Heart left ventricle (tissue), 16 donors: ENCODE results near the gene NKD1. TPM values are rescaled to one million over a fixed set of nuclear protein-coding genes. Genes with fewer than 3 reads are reported as not detected.

Source experiments
- ATAC-seq, 4 donors: fragments of 200-7000 bp; cut with Tn5 transposase; one replicate each; pipeline ENCODE4 v1.9.1; 2020 to 2022; ENCODE audit warnings: moderate library complexity in 4 of 4, mild to moderate bottlenecking in 3 of 4, moderate number of reproducible peaks in 1 of 4
- DNase-seq, 5 donors: peaks; one replicate each; pipeline ENCODE4 v3.0.0-alpha.2; 2020
- H3K27ac ChIP-seq, 12 donors: fragments of 200-600 bp; sonication (generic) in 4 of 12; one replicate each; pipeline versions ENCODE4 v1.5.0 to v1.8.0; 2016 to 2022; ENCODE audit warnings: mild to moderate bottlenecking in 2 of 12
- H3K27me3 ChIP-seq, 9 donors: fragments of 200-600 bp; sonication (generic) in 2 of 9; one replicate each; pipeline versions ENCODE4 v1.5.1 to v1.8.0; 2016 to 2022; ENCODE audit warnings: mild to moderate bottlenecking in 3 of 9
- H3K36me3 ChIP-seq, 9 donors: fragments of 200-600 bp; sonication (generic) in 2 of 9; one replicate each; pipeline versions ENCODE4 v1.5.0 to v1.8.0; 2018 to 2022; ENCODE audit warnings: mild to moderate bottlenecking in 2 of 9
- H3K4me1 ChIP-seq, 12 donors: fragments of 200-600 bp; sonication (generic) in 4 of 12; one replicate each; pipeline versions ENCODE4 v1.5.0 to v1.8.0; 2016 to 2022; ENCODE audit warnings: mild to moderate bottlenecking in 3 of 12
- H3K4me3 ChIP-seq, 12 donors: fragments of 200-600 bp; sonication (generic) in 4 of 12; one replicate each; pipeline versions ENCODE4 v1.5.0 to v1.8.0; 2017 to 2022; ENCODE audit warnings: mild to moderate bottlenecking in 9 of 12, moderate library complexity in 4 of 12
- H3K9me3 ChIP-seq, 12 donors: fragments of 200-600 bp; sonication (generic) in 4 of 12; one replicate each; pipeline versions ENCODE4 v1.5.0 to v1.8.0; 2016 to 2022; ENCODE audit warnings: mild to moderate bottlenecking in 1 of 12
- POLR2A ChIP-seq, 2 donors: fragments of 450-650 bp; IDR thresholded peaks; one replicate each; pipeline ENCODE4 v1.6.1; 2017; ENCODE audit warnings: antibody characterized with exemption in 2 of 2, mild to moderate bottlenecking in 2 of 2, moderate library complexity in 2 of 2
- WGBS, 4 donors: extraction: QIAGEN DNeasy Blood & Tissue Kit in 2 of 4; methylation state at CpG; one replicate each; pipeline versions ENCODE4 v1.1.5 to v1.1.7; 2013 to 2018; 5-methylcytosine and 5-hydroxymethylcytosine counted together
- intact Hi-C, 10 donors: fragments of 100-400 bp; cut with DNase I; formaldehyde crosslinking; loops; one replicate each; pipeline versions ENCODE4 v1.11.1 to v1.14.2; 2022
- polyA plus RNA-seq, 2 donors: library from polyadenylated mRNA; stranded (reverse); fragments of 200-250 nt; gene quantifications; one replicate each; pipeline ENCODE4 v1.2.3, GENCODE V29; 2013
- total RNA-seq, 9 donors: library from RNA; depleted of rRNA in 2 of 9; stranded (reverse); fragments of >200 nt in 2 of 9; fragmentation: NEBNext Ultra II Directional in 3 of 9; extraction: Animal tissue kit (Norgen Biotek cat#: 25700) in 3 of 9; gene quantifications; one replicate each; pipeline versions ENCODE4 v1.1.0 to v1.2.4, GENCODE V29; 2016 to 2023
- TF ChIP-seq, protein P1 (sequence below), 12 donors: fragments of 200-600 bp; sonication (generic) in 4 of 12; IDR thresholded peaks; one replicate each; pipeline versions ENCODE4 v1.5.0 to v1.8.0; 2018 to 2022; ENCODE audit warnings: antibody characterized with exemption in 12 of 12, mild to moderate bottlenecking in 5 of 12
- donor health status: ischemic (EF 13 %, LVEDD 7.1; RV severe dilation, severe dysfunction).
- donor health status: healthy with polysubstance abuse.
- donor health status: DM: no; HTN: yes; CAD: no.
- donor health status: DM: no; HTN: no; CAD: no.
- donor health status: ischemic (EF 25% LVEDD 6.9; RV normal size, moderate dysfunction).
- donor health status: ischemic (EF 25% LVEDD 5.7; RV mildly dilated, moderate dysfunction).
- donor health status: healthy.
- donor health status: DM: yes; HTN: yes; CAD: no.
- donor health status: ischemic (EF 35%, LVEDD 5.7; RV mildly dilated, moderate dysfunction).
- donor health status: nonischemic (EF 11% LVEDD 7.7; RV severe dilation, severe dysfunction).
- donor health status: DM: yes; HTN: yes; CAD: no.
- donor health status: PGD.
- donor health status: ischemic (EF 29% LVEDD 5.4; RV normal size, mild dysfunction).
- donor health status: nonischemic (EF 23%, LVEDD 6.1; RV moderate dilation, normal function).

NKD1 gene
- total and polyA plus RNA-seq, 11 donors, result 0.05 to 1.0 (median 0.26) TPM

DNA sequence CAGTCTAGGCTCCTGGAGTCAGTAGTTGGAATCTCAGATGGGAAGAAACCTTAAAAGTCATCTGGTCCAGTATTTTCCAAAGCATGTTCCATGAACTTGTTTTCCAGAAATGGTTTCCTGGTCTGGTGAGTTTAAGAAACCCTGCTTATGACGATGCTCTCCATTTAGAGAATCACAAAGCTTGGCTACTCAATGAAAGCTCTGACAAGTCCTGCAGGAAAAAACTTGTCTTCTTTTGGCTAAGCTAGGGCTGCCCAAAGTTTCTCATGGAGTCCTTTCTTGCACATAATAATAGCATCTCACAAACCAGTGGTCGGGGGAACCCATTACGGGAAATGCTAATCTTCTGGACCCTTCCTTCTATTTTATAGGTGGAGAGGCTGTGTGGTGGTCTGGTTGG is 5.5 kb upstream of the NKD1 start:
- TF ChIP-seq, protein P1, sequence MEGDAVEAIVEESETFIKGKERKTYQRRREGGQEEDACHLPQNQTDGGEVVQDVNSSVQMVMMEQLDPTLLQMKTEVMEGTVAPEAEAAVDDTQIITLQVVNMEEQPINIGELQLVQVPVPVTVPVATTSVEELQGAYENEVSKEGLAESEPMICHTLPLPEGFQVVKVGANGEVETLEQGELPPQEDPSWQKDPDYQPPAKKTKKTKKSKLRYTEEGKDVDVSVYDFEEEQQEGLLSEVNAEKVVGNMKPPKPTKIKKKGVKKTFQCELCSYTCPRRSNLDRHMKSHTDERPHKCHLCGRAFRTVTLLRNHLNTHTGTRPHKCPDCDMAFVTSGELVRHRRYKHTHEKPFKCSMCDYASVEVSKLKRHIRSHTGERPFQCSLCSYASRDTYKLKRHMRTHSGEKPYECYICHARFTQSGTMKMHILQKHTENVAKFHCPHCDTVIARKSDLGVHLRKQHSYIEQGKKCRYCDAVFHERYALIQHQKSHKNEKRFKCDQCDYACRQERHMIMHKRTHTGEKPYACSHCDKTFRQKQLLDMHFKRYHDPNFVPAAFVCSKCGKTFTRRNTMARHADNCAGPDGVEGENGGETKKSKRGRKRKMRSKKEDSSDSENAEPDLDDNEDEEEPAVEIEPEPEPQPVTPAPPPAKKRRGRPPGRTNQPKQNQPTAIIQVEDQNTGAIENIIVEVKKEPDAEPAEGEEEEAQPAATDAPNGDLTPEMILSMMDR (IDR thresholded peaks at IDR 0.05), result no peak
- no peak for TF ChIP-seq POLR2A (IDR thresholded peaks at IDR 0.05)
- 89 to 92% (median 91%) methylated on average over 3 of the region's 3 CpGs for WGBS, 4 donors
- intact Hi-C loops, result loop anchor here in 2 of 10 donors (10.0 kb wide), 2 partner anchors 58 to 168 kb away; no protein-coding TSS in a partner anchor
- H3K27me3 ChIP-seq, result peaks cover 0 to 20% (median 7%) of the 10 kb centered on the region in 9 donors
- DNase-seq (no peak), ATAC-seq (no peak)
- no peak overlapping the region for H3K4me3 ChIP-seq
- H3K27ac ChIP-seq, result no peak overlapping the region
- no peaks in the 10 kb centered on the region for H3K36me3 ChIP-seq
- H3K4me1 ChIP-seq, result peaks cover 0 to 7% (median 4%) of the 10 kb centered on the region in 12 donors
- no peaks in the 10 kb centered on the region for H3K9me3 ChIP-seq

DNA sequence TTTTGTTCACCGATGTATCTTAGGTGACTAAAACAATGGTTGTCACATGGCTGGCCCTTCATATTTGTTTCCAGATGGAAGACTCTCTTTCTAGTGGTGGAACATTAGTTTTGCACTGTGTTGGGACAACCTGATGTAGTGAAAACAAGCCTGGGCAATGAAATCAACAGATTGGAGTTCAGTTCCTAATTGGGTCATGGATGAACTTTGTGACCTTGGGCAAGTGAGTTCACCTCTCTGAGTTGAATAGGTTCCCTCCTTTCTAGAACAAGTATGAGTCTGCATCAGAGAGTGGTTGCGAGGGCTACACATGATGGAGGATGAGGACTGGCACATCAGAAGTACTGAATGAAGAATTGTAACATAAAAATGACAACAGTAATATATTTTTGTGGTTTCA is 2.1 kb upstream of the NKD1 start:
- no peaks in the 10 kb centered on the region for H3K9me3 ChIP-seq
- intact Hi-C loops, result loop anchor here in 2 of 10 donors (10.0 kb wide), 2 partner anchors 61 to 171 kb away; no protein-coding TSS in a partner anchor
- no peak overlapping the region for H3K27ac ChIP-seq
- 84 to 94% (median 91%) methylated on average over 2 of the region's 2 CpGs for WGBS, 4 donors
- DNase-seq, result no peak
- H3K36me3 ChIP-seq, result no peaks in the 10 kb centered on the region
- peaks cover 0 to 30% (median 11%) of the 10 kb centered on the region in 9 donors for H3K27me3 ChIP-seq
- TF ChIP-seq POLR2A (IDR thresholded peaks at IDR 0.05), result no peak
- TF ChIP-seq, protein P1 (IDR thresholded peaks at IDR 0.05), result no peak
- no peak overlapping the region for H3K4me3 ChIP-seq
- no peak for ATAC-seq
- peaks cover 0 to 18% (median 7%) of the 10 kb centered on the region in 12 donors for H3K4me1 ChIP-seq

DNA sequence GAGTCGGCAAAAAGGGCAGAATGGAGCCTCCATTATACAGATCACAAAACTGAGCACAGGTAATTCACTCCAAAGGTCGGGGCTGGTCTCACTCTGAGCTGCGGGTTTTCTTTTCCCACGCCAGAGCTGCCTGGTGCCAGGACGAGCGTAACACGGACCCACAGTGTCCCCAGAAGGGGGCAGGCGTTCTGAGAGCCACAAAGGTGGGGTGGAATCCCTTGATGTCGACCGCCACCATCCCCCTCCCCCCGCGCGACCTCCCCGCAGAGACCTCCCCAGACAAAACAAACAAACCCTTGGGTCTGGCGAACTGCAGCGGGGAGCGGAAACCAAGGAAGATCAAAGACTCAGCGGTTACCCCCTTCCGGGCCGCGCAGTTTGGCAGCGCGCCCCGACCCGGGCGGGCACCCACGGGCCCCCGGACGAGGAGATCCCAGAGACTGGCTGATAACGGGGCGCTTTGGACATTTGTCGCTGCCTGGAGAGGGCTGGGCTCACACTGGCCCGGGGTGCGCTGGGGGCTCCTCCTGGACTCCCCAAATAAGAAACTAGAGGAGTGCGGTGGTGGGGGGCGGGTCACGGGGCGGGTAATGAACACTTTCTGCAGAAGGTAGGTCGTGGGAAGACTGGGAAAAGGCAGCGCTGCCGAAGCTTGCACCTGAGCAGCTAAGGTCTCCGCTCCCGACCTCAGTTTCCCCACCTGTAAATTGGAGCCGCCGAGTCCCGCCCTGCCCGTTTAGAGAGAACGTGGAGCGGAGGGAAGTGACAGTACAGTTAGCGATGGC is 664 bp upstream of the NKD1 start:
- ATAC-seq, result peak in 2 of 4 donors; percentile 21 to 35
- Histone ChIP-seq H3K36me3 (no peaks in the 10 kb centered on the region), H3K27ac (no peak overlapping the region), H3K9me3 (no peaks in the 10 kb centered on the region), H3K27me3 (peaks cover 0 to 30% (median 11%) of the 10 kb centered on the region in 9 donors), H3K4me1 (peaks cover 0 to 18% (median 7%) of the 10 kb centered on the region in 12 donors), H3K4me3 (peak overlapping the region; percentile 45 to 84 (median 63))
- peak in 2 of 5 donors; percentile 34 to 73 for DNase-seq
- TF ChIP-seq, protein P1 (IDR thresholded peaks at IDR 0.05), result peak in 2 of 12 donors; percentile 14 to 26
- TF ChIP-seq POLR2A (IDR thresholded peaks at IDR 0.05), result no peak
- WGBS, 4 donors, result 2 to 4% (median 3%) methylated on average over 25 to 50 of the region's 50 CpGs
- intact Hi-C loops, result loop anchor here in 2 of 10 donors (10.0 kb wide), 2 partner anchors 63 to 173 kb away; no protein-coding TSS in a partner anchor

DNA sequence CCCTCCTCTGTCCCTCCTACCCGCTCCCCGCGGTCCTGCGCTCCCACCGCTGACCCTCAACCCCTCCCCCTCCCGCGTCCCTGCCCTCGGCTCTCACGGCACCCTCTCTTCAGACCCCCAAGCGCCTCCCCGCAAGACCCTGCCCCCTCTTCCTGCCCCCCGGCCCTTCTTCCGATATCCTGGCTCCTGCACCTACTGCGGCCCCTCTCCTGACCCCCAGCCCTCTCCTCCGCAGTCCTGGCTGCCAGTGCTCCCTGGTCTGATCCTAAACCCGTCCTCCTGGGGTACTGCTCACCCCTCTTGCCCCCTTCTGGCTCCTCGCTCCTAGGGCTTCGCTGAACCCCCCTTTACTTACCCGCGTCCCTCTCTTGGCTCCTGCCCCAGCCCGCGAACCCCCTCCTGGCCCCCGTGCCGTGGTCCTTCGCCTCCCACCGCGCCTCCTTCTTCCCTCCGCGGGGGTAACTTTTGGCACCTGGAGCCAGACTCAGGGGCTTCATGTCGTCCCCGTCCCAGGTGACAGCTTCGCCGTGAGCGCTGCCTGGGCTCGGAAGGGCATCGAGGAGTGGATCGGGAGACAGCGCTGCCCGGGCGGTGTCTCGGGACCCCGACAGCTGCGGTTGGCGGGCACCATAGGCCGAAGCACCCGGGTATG is 839 bp downstream of the NKD1 start:
- no peak for DNase-seq
- ATAC-seq, result no peak
- H3K4me1 ChIP-seq, result peaks cover 0 to 18% (median 7%) of the 10 kb centered on the region in 12 donors
- H3K9me3 ChIP-seq, result no peaks in the 10 kb centered on the region
- TF ChIP-seq POLR2A (IDR thresholded peaks at IDR 0.05), result no peak
- TF ChIP-seq, protein P1 (IDR thresholded peaks at IDR 0.05), result no peak
- intact Hi-C loops, result loop anchor here in 2 of 10 donors (10.0 kb wide), 2 partner anchors 64 to 174 kb away; no protein-coding TSS in a partner anchor
- peak overlapping the region; percentile 45 to 84 (median 63) for H3K4me3 ChIP-seq
- 22 to 37% (median 25%) methylated on average over 39 to 46 of the region's 46 CpGs for WGBS, 4 donors
- H3K27me3 ChIP-seq, result peaks cover 0 to 30% (median 11%) of the 10 kb centered on the region in 9 donors
- no peaks in the 10 kb centered on the region for H3K36me3 ChIP-seq
- peak overlapping the region in 1 of 12 donors; percentile 59 for H3K27ac ChIP-seq
